ENCODE measurements around the gene JAG2. TPM values are rescaled to one million over a fixed set of nuclear protein-coding genes. Genes with fewer than 3 reads are reported as not detected.

The JAG2 gene
- total RNA-seq, 1 experiment from 2014 or later: 85.9 TPM

DNA sequence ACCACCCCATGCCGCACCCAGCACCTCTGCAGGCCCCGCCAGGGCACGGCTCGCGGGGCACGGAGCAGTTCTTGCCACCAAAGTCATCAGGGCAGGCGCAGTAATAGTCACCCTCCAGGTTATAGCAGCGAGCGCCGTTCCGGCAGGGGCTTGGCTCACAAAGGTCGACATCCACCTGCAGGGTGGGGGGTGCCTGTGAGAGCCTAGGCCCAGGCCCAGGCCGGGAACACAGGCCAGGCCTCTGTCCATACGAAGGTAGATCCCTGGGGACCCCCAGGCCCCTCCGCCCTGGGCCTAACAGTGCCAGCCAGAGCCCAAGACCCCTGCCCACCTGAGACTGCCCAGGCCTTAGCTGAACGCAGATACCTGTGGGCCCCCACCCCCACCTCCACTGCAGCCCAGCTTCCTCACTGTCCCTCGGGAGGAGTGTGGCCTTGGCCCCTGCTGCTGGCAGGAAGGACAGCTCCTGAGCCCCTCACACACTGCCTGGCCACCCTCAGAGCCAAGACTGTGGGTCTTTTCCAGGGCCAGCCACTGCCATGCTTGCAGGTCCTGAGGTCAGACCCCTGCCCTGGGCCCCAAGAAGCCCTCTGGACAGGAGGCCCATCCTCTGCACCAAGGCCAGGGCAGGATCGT is 19.3 kb downstream of the JAG2 start:
- TF ChIP-seq, protein P1, sequence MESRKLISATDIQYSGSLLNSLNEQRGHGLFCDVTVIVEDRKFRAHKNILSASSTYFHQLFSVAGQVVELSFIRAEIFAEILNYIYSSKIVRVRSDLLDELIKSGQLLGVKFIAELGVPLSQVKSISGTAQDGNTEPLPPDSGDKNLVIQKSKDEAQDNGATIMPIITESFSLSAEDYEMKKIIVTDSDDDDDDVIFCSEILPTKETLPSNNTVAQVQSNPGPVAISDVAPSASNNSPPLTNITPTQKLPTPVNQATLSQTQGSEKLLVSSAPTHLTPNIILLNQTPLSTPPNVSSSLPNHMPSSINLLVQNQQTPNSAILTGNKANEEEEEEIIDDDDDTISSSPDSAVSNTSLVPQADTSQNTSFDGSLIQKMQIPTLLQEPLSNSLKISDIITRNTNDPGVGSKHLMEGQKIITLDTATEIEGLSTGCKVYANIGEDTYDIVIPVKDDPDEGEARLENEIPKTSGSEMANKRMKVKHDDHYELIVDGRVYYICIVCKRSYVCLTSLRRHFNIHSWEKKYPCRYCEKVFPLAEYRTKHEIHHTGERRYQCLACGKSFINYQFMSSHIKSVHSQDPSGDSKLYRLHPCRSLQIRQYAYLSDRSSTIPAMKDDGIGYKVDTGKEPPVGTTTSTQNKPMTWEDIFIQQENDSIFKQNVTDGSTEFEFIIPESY (IDR thresholded peaks at IDR 0.05; ENCODE audit: extremely low read depth, insufficient replicate concordance, low read length): no peak
- TF ChIP-seq ZNF274 (IDR thresholded peaks at IDR 0.05; ENCODE audit: low read depth, low read length): no peak
- no peak for TF ChIP-seq SRF (IDR thresholded peaks at IDR 0.05; ENCODE audit: low read depth)
- TF ChIP-seq CBX3 (IDR thresholded peaks at IDR 0.05; ENCODE audit: low read depth): no peak
- no peak for TF ChIP-seq RAD21 (IDR thresholded peaks at IDR 0.05; ENCODE audit: low read depth)
- no peak for TF ChIP-seq EZH2 (IDR thresholded peaks at IDR 0.05)
- TF ChIP-seq SP1 (IDR thresholded peaks at IDR 0.05; ENCODE audit: low read depth): no peak
- TF ChIP-seq, protein P2, sequence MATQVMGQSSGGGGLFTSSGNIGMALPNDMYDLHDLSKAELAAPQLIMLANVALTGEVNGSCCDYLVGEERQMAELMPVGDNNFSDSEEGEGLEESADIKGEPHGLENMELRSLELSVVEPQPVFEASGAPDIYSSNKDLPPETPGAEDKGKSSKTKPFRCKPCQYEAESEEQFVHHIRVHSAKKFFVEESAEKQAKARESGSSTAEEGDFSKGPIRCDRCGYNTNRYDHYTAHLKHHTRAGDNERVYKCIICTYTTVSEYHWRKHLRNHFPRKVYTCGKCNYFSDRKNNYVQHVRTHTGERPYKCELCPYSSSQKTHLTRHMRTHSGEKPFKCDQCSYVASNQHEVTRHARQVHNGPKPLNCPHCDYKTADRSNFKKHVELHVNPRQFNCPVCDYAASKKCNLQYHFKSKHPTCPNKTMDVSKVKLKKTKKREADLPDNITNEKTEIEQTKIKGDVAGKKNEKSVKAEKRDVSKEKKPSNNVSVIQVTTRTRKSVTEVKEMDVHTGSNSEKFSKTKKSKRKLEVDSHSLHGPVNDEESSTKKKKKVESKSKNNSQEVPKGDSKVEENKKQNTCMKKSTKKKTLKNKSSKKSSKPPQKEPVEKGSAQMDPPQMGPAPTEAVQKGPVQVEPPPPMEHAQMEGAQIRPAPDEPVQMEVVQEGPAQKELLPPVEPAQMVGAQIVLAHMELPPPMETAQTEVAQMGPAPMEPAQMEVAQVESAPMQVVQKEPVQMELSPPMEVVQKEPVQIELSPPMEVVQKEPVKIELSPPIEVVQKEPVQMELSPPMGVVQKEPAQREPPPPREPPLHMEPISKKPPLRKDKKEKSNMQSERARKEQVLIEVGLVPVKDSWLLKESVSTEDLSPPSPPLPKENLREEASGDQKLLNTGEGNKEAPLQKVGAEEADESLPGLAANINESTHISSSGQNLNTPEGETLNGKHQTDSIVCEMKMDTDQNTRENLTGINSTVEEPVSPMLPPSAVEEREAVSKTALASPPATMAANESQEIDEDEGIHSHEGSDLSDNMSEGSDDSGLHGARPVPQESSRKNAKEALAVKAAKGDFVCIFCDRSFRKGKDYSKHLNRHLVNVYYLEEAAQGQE (IDR thresholded peaks at IDR 0.05; ENCODE audit: low read depth): no peak
- ChIA-PET POLR2A (no interaction called here), RAD21 (ENCODE audit: low non-redundant PET in 1 of 2, low total read pairs in 2 of 2, uncharacterized antibody in 2 of 2, unreplicated experiment in 2 of 2) (no interaction called here), CTCF (no interaction called here)
- Histone ChIP-seq H3K4me2 (ENCODE audit: low read length) (no peak overlapping the region), H4K20me1 (ENCODE audit: insufficient read depth) (no peaks in the 10 kb centered on the region), H3K9ac (ENCODE audit: low read length) (no peak overlapping the region), H2AFZ (ENCODE audit: low read depth, low read length, poor library complexity, severe bottlenecking) (no peak overlapping the region), H3K4me1 (ENCODE audit: control insufficient read depth in 1 of 2, insufficient read depth in 2 of 2, low read length in 2 of 2) (no peaks in the 10 kb centered on the region), H3K9me3 (ENCODE audit: control insufficient read depth in 1 of 2, insufficient read depth in 1 of 2, low read depth in 1 of 2, low read length in 2 of 2) (no peaks in the 10 kb centered on the region), H3K27ac (ENCODE audit: low read depth, low read length) (no peak overlapping the region), H3K79me2 (ENCODE audit: insufficient read depth, low read length) (no peaks in the 10 kb centered on the region), H3K9me2 (ENCODE audit: insufficient read depth) (no peaks in the 10 kb centered on the region), H3K27me3 (ENCODE audit: insufficient read depth, low read length) (no peaks in the 10 kb centered on the region), H3K36me3 (ENCODE audit: control insufficient read depth in 1 of 2, insufficient read depth in 2 of 2, low read length in 2 of 2) (peaks cover 5 to 7% of the 10 kb centered on the region in 2 experiments; a peak in 2 of 4 replicates), H3K4me3 (replicated peaks in 1 of 2; ENCODE audit: low read depth in 1 of 2, low read length in 2 of 2) (no peak overlapping the region)
- intact Hi-C loops (cut with micrococcal nuclease): no loop called here
- ATAC-seq: no peak
- DNase-seq (ENCODE audit: low read depth, low spot score): no peak
- BruUV-seq (replicated peaks): no TSS peak
